GM18867 (cell line): ENCODE results near the gene IRAK3.

Experiments
- ATAC-seq: cut with Tn5 transposase; IDR thresholded peaks from one replicate; pipeline ENCODE4 v1.9.1; 2021; ENCODE audit warnings: mild to moderate bottlenecking, moderate library complexity; ENCODE audit not compliant: unreplicated experiment

IRAK3 gene

GRCh38 chr12:66302827-66303169 lies 113.8 kb downstream of the IRAK3 start:
- peak; percentile 1 for ATAC-seq

GRCh38 chr12:66303316-66303804 lies 114.3 kb downstream of the IRAK3 start:
- ATAC-seq = peak; percentile 70
